ENCODE data around the gene ZIC4.

The ZIC4 gene

GRCh38 chr3:147406028-147406931 is at the start of gene ZIC4:
ZIC4 (minus strand) TSS chr3:147406543; CDS start chr3:147402797, 3,746 bp downstream.
- no peak within 1 kb of the TSS for H3K27ac ChIP-seq
- no peak for TF ChIP-seq CTCF (conservative IDR thresholded peaks at IDR 0.05; ENCODE audit: low read depth)
- DNase-seq (ENCODE audit: low spot score): no peak
- POLR2A ChIA-PET (ENCODE audit: low non-redundant PET): no interaction called here
- CTCF ChIA-PET: interaction anchor here (0.7 kb wide), 1 partner anchor 328 kb away, joined by 3 read pairs; no protein-coding TSS in a partner anchor

DNA sequence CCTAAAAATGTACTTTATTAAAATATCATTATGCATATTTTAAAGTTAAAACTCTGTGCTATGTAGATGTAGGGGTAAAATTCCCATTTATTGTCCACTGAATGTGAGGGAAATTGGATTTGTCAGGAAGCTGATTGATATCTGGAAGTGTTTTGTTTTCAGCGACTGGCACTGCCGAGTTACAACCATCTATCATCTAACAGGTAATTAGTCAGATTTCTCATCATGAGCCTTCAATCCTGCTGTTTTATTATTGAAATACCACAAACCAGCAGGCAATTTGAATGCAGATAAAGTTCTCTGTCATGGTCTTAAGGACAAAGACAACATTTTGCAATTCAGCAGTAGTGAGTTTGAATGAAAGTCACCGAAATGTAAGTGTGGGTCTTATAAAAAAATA is 43.3 kb upstream of the ZIC4 start:
- DNase-seq (ENCODE audit: low spot score): no peak
- POLR2A ChIA-PET (ENCODE audit: low non-redundant PET): no interaction called here
- no peak overlapping the region for H3K27ac ChIP-seq
- TF ChIP-seq CTCF (conservative IDR thresholded peaks at IDR 0.05; ENCODE audit: low read depth): no peak
- CTCF ChIA-PET: no interaction called here

DNA sequence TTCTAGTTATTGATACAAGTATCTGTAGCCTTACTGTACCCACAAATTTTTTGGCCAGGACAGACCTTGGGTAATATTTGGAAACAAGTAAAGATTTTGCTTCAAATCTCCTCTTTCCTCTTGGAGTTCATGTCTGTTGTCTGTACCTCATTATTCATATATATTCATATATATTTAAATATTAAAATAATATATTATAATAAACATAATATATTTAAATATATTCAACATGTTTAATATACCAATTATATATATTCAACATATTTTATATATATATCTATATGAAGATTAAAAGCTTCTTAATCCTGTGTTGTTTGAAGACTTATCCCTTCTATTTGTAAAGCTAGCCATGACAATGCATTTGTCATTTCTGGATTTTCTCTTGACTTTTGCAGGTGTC is 40.9 kb upstream of the ZIC4 start:
- no peak for DNase-seq (ENCODE audit: low spot score)
- H3K27ac ChIP-seq: no peak overlapping the region
- CTCF ChIA-PET: no interaction called here
- POLR2A ChIA-PET (ENCODE audit: low non-redundant PET): no interaction called here
- no peak for TF ChIP-seq CTCF (conservative IDR thresholded peaks at IDR 0.05; ENCODE audit: low read depth)

DNA sequence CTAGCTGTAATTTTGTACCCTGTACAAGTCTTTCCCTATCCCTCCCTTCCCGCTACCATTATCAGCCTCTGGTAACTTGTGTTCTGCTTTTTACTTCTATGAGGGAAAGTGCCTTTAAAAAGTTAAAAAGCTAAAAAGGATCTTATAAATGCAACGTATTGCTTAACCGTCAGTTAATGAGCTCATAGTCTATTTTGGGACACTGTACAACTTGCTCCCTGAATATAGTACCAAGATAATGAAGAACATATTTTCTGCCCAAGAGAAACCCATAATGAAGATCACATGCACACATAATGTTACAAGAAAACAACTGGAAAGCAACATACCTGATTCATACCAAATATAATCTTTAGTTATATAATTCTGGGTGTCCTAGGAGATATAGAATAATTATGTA is 25.4 kb upstream of the ZIC4 start:
- ChIA-PET CTCF (no interaction called here), POLR2A (ENCODE audit: low non-redundant PET) (no interaction called here)
- no peak for TF ChIP-seq CTCF (conservative IDR thresholded peaks at IDR 0.05; ENCODE audit: low read depth)
- no peak overlapping the region for H3K27ac ChIP-seq
- no peak for DNase-seq (ENCODE audit: low spot score)

DNA sequence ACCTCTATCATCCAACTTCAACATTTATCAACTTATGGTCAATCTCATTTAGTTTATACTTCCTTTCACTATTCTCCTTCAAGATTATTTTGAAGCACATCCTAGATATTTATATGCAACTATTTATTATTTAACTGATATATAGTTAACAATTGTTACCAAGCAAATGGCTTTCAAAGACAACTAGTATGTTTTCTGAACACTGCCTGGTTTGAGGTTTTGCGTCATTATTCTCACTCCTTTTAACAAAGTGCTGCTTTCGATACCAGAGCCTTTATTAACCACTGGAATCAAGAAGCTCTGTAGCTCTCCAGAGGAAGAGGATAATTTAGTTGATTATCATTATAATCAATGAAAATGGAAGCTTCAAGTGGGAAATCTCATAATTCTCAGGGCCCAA is 22.4 kb upstream of the ZIC4 start:
- no peak for TF ChIP-seq CTCF (conservative IDR thresholded peaks at IDR 0.05; ENCODE audit: low read depth)
- no peak for DNase-seq (ENCODE audit: low spot score)
- no peak overlapping the region for H3K27ac ChIP-seq
- ChIA-PET CTCF (interaction anchor here (0.7 kb wide), 1 partner anchor 52 kb away, joined by 7 read pairs; no protein-coding TSS in a partner anchor), POLR2A (ENCODE audit: low non-redundant PET) (no interaction called here)

GRCh38 chr3:147428326-147428725 is 22.0 kb upstream of the ZIC4 start:
- POLR2A ChIA-PET (ENCODE audit: low non-redundant PET): no interaction called here
- CTCF ChIA-PET: interaction anchor here (0.5 to 0.7 kb wide), 3 partner anchors 53 to 1488 kb away, joined by 3 to 7 read pairs (median 3); no protein-coding TSS in a partner anchor
- DNase-seq (ENCODE audit: low spot score): no peak
- no peak for TF ChIP-seq CTCF (conservative IDR thresholded peaks at IDR 0.05; ENCODE audit: low read depth)
- H3K27ac ChIP-seq: no peak overlapping the region

All from RWPE1 (cell line).